Kidney (tissue), 14 donors: ENCODE data around the gene DHRS13. TPM values are rescaled to one million over a fixed set of nuclear protein-coding genes. Genes with fewer than 3 reads are reported as not detected.
A peak's percentile ranks its signal among the peaks of the same experiment; 100 is the strongest.

Source experiments
- DNase-seq, 5 donors: peaks; one replicate each; pipeline ENCODE4 v3.0.0-alpha.2; 2013 to 2020
- FAIRE-seq: peaks from 2 replicates; lab custom pipeline; 2012; peaks lifted over from hg19 to GRCh38; lab: Jason Lieb, UNC
- H3K27ac ChIP-seq, 2 donors: one replicate each; pipeline ENCODE4 v1.7.0; 2013; ENCODE audit warnings: low read depth in 2 of 2, low read length in 2 of 2, inconsistent platforms in 1 of 2
- H3K27me3 ChIP-seq: one replicate; pipeline ENCODE4 v1.7.1; 2013; ENCODE audit warnings: low read length, inconsistent platforms; ENCODE audit not compliant: control insufficient read depth, insufficient read depth
- H3K36me3 ChIP-seq, 3 donors: one replicate each; pipeline versions ENCODE4 v1.7.0 to v1.7.1; 2013; ENCODE audit warnings: low read length in 3 of 3, control low read depth in 1 of 3, inconsistent platforms in 1 of 3; ENCODE audit not compliant: insufficient read depth in 3 of 3, control insufficient read depth in 2 of 3
- H3K4me1 ChIP-seq, 3 donors: one replicate each; pipeline versions ENCODE4 v1.7.0 to v1.7.1; 2013; ENCODE audit warnings: low read length in 3 of 3, inconsistent platforms in 1 of 3, low read depth in 1 of 3; ENCODE audit not compliant: control insufficient read depth in 2 of 3, insufficient read depth in 2 of 3
- H3K4me3 ChIP-seq, 3 donors: one replicate each; pipeline versions ENCODE4 v1.7.0 to v1.8.1; 2013; ENCODE audit warnings: low read length in 3 of 3, control low read depth in 1 of 3, inconsistent platforms in 1 of 3
- H3K9ac ChIP-seq, 3 donors: one replicate each; pipeline versions ENCODE4 v1.7.0 to v1.7.1; 2013; ENCODE audit warnings: low read length in 3 of 3, control low read depth in 1 of 3, inconsistent platforms in 1 of 3
- H3K9me3 ChIP-seq, 3 donors: one replicate each; pipeline versions ENCODE4 v1.7.0 to v1.7.1; 2013; ENCODE audit warnings: low read length in 3 of 3, control low read depth in 1 of 3, inconsistent platforms in 1 of 3; ENCODE audit not compliant: control insufficient read depth in 2 of 3, insufficient read depth in 1 of 3
- CTCF ChIP-seq: IDR thresholded peaks from 3 replicates; pipeline ENCODE4 v1.5.1; 2012; ENCODE audit warnings: mild to moderate bottlenecking, moderate library complexity, borderline replicate concordance; ENCODE audit not compliant: insufficient read depth; ENCODE audit errors: extremely low read depth
- intact Hi-C: fragments of 100-400 bp; cut with DNase I; formaldehyde crosslinking; loops from one replicate; pipeline ENCODE4 v1.11.1; 2022
- polyA plus RNA-seq: library from polyadenylated mRNA; stranded (reverse); fragments of 350-450 nt; fragmentation: Illumina TruSeq; extraction: RNeasy Lipid Tissue Mini Kit (QIAGEN cat#74804); gene quantifications from one replicate; pipeline ENCODE4 v1.2.3, GENCODE V29; 2014; ENCODE audit warnings: low read depth, low replicate concordance; ENCODE audit not compliant: insufficient read depth
- total RNA-seq: library from RNA; stranded (reverse); fragmentation: NEBNext Ultra II Directional; extraction: Animal tissue kit (Norgen Biotek cat#: 25700); gene quantifications from one replicate; pipeline ENCODE4 v1.2.1, GENCODE V29; 2021
- donor health status: control.
- donor health status: control.
- donor health status: control.
- donor health status: control.
- donor health status: control.
- donor health status: DM: yes; HTN: yes; CAD: no.
- donor health status: Normal renal cell carcinoma (clear cell type).

Gene DHRS13
- total and polyA plus RNA-seq, 2 donors from 2014 or later, result 21.6 to 29.5 TPM

- Histone ChIP-seq H3K36me3 (peaks cover 0 to 2% (median 0%) of the 10 kb centered on the region in 3 donors), H3K27me3 (no peaks in the 10 kb centered on the region), H3K9ac (peak overlapping the region; percentile 69 to 88 (median 81)), H3K4me1 (peaks cover 5 to 28% (median 27%) of the 10 kb centered on the region in 3 donors), H3K4me3 (peak overlapping the region; percentile 75 to 86 (median 76)), H3K27ac (peak overlapping the region; percentile 85 to 88), H3K9me3 (no peaks in the 10 kb centered on the region)
- intact Hi-C loops, result no loop called here
- no peak for TF ChIP-seq CTCF
- peak; percentile 72 to 92 (median 86) for DNase-seq
- FAIRE-seq, result no peak
Observed at GRCh38 chr17:28949185-28950016, 46.5 kb upstream of the DHRS13 start.

GRCh38 chr17:28948873-28949184 is 46.0 kb upstream of the DHRS13 start:
- Histone ChIP-seq H3K4me1 (peaks cover 5 to 28% (median 27%) of the 10 kb centered on the region in 3 donors), H3K27ac (peak overlapping the region; percentile 85 to 88), H3K36me3 (peaks cover 0 to 4% (median 2%) of the 10 kb centered on the region in 3 donors), H3K27me3 (no peaks in the 10 kb centered on the region), H3K9ac (peak overlapping the region; percentile 68 to 88 (median 81)), H3K4me3 (peak overlapping the region; percentile 75 to 86 (median 76)), H3K9me3 (no peaks in the 10 kb centered on the region)
- TF ChIP-seq CTCF, result no peak
- intact Hi-C loops, result no loop called here
- DNase-seq, result no peak
- FAIRE-seq, result no peak

- no peak for DNase-seq
- no peaks in the 10 kb centered on the region for H3K9me3 ChIP-seq
- peak overlapping the region; percentile 68 to 88 (median 81) for H3K9ac ChIP-seq
- FAIRE-seq, result no peak
- H3K4me1 ChIP-seq, result peaks cover 5 to 26% (median 24%) of the 10 kb centered on the region in 3 donors
- H3K27me3 ChIP-seq, result no peaks in the 10 kb centered on the region
- H3K4me3 ChIP-seq, result peak overlapping the region; percentile 75 to 86 (median 76)
- intact Hi-C loops, result no loop called here
- TF ChIP-seq CTCF, result no peak
- H3K36me3 ChIP-seq, result peaks cover 0 to 4% (median 2%) of the 10 kb centered on the region in 3 donors
- peak overlapping the region in 1 of 2 donors; percentile 88 for H3K27ac ChIP-seq
Observed at GRCh38 chr17:28948342-28948741, 45.5 kb upstream of the DHRS13 start.
